HG02642 (cell line): Measurements from ENCODE around the gene FOXO1.

Experiments used
- ATAC-seq: cut with Tn5 transposase; IDR thresholded peaks from one replicate; pipeline ENCODE4 v1.9.1; 2021; ENCODE audit warnings: mild to moderate bottlenecking; ENCODE audit not compliant: unreplicated experiment, poor library complexity

FOXO1 gene

GRCh38 chr13:40612041-40612440 lies 54.4 kb downstream of the FOXO1 start:
- no peak for ATAC-seq

- ATAC-seq: no peak
These were observed 54.8 kb downstream of the FOXO1 start for GRCh38 chr13:40611635-40612034.

GRCh38 chr13:40611004-40611403 lies 55.4 kb downstream of the FOXO1 start:
- ATAC-seq: no peak

- no peak for ATAC-seq
These were observed 56.3 kb downstream of the FOXO1 start for GRCh38 chr13:40609972-40610726.

GRCh38 chr13:40608308-40608707 lies 58.1 kb downstream of the FOXO1 start:
- no peak for ATAC-seq

- ATAC-seq: no peak
These were observed 60.9 kb downstream of the FOXO1 start for GRCh38 chr13:40605573-40605972.

- ATAC-seq: no peak
These were observed 62.3 kb downstream of the FOXO1 start for GRCh38 chr13:40604135-40604534.

- no peak for ATAC-seq
These were observed 66.2 kb downstream of the FOXO1 start for GRCh38 chr13:40600149-40600751.

GRCh38 chr13:40599747-40600146 lies 66.7 kb downstream of the FOXO1 start:
- no peak for ATAC-seq

- no peak for ATAC-seq
These were observed 67.3 kb downstream of the FOXO1 start for GRCh38 chr13:40599124-40599523.

- no peak for ATAC-seq
These were observed 67.9 kb downstream of the FOXO1 start for GRCh38 chr13:40598569-40598968.

GRCh38 chr13:40597735-40598365 lies 68.6 kb downstream of the FOXO1 start:
- ATAC-seq: no peak

- no peak for ATAC-seq
These were observed 70.0 kb downstream of the FOXO1 start for GRCh38 chr13:40596484-40596883.

- no peak for ATAC-seq
These were observed 70.7 kb downstream of the FOXO1 start for GRCh38 chr13:40595693-40596092.

- ATAC-seq: no peak
These were observed 74.4 kb downstream of the FOXO1 start for GRCh38 chr13:40592035-40592434.

GRCh38 chr13:40591091-40591490 lies 75.3 kb downstream of the FOXO1 start:
- ATAC-seq: no peak

GRCh38 chr13:40590112-40590862 lies 76.2 kb downstream of the FOXO1 start:
- no peak for ATAC-seq

GRCh38 chr13:40589285-40590109 lies 76.9 kb downstream of the FOXO1 start:
- ATAC-seq: peak; percentile 93

GRCh38 chr13:40588101-40588500 lies 78.3 kb downstream of the FOXO1 start:
- no peak for ATAC-seq
